ENCODE data around the gene TMBIM6. TPM values are rescaled to one million over a fixed set of nuclear protein-coding genes. Genes with fewer than 3 reads are reported as not detected.

The TMBIM6 gene
- total RNA-seq, 1 donor from 2014 or later, result 370 TPM

DNA sequence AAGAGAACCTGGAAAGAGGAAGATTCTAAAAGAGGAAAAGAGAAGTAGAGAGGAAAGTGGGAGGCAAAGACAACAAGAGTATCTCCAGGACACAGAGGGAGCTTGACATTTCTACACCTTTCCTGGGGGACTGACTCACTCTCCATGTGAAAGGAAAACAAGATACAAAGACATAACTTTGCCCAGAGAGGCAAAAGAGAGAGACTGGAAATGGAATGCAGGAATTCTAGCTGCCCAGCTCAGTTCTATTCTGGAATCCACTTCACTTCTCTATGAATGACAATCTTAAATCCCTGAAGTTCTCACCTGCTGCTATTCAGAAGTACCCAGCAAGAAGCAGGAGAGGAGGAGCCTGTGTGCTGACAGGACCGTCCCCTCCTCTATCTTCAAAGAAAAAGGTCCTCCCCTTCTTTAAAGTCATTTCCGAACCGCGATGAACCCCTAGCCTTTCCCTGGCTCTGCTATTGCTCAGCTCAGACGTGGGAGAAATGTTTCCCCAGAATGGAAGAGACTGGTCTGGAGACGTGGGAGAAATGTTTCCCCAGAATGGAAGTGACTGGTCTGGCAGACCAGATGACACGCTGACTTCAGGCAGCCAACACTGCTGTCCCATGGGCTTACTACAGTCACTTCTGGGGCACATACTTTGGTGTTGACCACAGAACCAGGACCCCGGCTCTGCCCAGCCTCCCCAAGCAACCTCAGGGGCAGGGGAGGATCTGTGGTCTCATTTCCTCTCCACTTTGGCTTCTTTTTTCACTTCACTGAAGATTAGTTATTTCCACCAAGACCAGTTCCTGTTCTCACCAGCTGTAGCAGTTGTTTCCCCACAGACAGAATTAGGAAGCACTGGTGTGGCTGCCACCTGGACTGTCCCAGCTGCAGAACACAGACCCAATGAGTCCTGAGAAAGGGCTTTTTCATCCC is 42.5 kb upstream of the TMBIM6 start:
- Mint-ChIP-seq H3K27me3 (ENCODE audit: low read depth) (no peaks in the 10 kb centered on the region), H3K36me3 (ENCODE audit: low read depth) (no peaks in the 10 kb centered on the region), H3K9me3 (no peaks in the 10 kb centered on the region), H3K27ac (ENCODE audit: unreplicated experiment) (no peak overlapping the region), H3K4me1 (peaks cover 33% of the 10 kb centered on the region), H3K4me3 (no peak overlapping the region)
- TF ChIP-seq, protein P1, sequence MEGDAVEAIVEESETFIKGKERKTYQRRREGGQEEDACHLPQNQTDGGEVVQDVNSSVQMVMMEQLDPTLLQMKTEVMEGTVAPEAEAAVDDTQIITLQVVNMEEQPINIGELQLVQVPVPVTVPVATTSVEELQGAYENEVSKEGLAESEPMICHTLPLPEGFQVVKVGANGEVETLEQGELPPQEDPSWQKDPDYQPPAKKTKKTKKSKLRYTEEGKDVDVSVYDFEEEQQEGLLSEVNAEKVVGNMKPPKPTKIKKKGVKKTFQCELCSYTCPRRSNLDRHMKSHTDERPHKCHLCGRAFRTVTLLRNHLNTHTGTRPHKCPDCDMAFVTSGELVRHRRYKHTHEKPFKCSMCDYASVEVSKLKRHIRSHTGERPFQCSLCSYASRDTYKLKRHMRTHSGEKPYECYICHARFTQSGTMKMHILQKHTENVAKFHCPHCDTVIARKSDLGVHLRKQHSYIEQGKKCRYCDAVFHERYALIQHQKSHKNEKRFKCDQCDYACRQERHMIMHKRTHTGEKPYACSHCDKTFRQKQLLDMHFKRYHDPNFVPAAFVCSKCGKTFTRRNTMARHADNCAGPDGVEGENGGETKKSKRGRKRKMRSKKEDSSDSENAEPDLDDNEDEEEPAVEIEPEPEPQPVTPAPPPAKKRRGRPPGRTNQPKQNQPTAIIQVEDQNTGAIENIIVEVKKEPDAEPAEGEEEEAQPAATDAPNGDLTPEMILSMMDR (conservative IDR thresholded peaks at IDR 0.05), result no peak
- DNase-seq (ENCODE audit: low read depth, low spot score), result no peak

DNA sequence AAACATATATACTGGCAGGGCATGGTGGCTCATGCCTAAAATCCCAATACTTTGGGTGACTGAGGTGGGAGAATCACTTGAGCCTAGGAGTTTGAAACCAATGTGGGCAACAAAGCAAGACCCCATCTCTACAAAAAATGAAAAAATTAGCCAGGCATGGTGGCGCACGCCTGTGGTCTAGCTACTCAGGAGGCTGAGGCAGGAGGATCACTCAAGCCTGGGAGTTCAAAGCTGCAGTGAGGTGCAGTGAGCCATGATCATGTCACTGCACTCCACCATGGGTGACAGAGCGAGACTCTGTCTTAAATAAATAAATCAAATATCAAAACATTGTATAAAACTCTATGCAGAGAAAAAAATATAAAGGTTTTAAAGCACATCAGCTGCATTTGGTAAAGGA is 39.3 kb upstream of the TMBIM6 start:
- Mint-ChIP-seq H3K27me3 (ENCODE audit: low read depth) (peaks cover 8% of the 10 kb centered on the region), H3K4me3 (peak overlapping the region; percentile 33), H3K4me1 (peaks cover 54% of the 10 kb centered on the region), H3K36me3 (ENCODE audit: low read depth) (no peaks in the 10 kb centered on the region), H3K9me3 (no peaks in the 10 kb centered on the region), H3K27ac (ENCODE audit: unreplicated experiment) (no peak overlapping the region)
- no peak for DNase-seq (ENCODE audit: low read depth, low spot score)
- TF ChIP-seq, protein P1 (conservative IDR thresholded peaks at IDR 0.05), result no peak

DNA sequence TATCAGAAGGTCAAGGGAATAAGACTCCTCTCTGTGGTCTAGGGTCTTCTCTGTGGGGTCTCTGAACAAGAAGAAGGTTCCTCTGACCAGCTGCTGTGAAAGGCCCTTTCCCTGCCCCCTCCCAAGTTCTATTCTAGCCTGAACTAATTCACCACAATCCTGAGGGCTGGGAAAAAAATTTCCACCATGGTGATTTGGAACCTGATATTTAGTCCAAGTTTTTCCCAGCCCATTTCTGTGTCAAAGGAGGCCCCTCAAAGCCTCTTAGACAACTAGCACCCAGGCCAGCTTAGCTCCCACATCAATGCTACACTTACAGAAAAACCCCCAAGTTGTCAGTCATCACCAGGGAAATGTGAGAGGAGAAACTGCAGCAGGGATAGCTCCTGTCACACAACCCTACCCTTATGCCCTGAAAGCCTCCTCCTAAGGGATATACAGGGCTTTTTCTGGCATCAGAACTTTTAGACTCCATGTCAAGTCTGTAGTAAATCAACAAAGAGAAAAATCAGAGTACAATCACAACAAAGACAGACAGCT is 38.6 kb upstream of the TMBIM6 start:
- Mint-ChIP-seq H3K27me3 (ENCODE audit: low read depth) (peaks cover 10% of the 10 kb centered on the region), H3K36me3 (ENCODE audit: low read depth) (peaks cover 2% of the 10 kb centered on the region), H3K9me3 (peaks cover 3% of the 10 kb centered on the region), H3K4me3 (peak overlapping the region; percentile 72), H3K4me1 (peaks cover 57% of the 10 kb centered on the region), H3K27ac (ENCODE audit: unreplicated experiment) (peak overlapping the region; percentile 28)
- no peak for DNase-seq (ENCODE audit: low read depth, low spot score)
- TF ChIP-seq, protein P1 (conservative IDR thresholded peaks at IDR 0.05), result no peak

DNA sequence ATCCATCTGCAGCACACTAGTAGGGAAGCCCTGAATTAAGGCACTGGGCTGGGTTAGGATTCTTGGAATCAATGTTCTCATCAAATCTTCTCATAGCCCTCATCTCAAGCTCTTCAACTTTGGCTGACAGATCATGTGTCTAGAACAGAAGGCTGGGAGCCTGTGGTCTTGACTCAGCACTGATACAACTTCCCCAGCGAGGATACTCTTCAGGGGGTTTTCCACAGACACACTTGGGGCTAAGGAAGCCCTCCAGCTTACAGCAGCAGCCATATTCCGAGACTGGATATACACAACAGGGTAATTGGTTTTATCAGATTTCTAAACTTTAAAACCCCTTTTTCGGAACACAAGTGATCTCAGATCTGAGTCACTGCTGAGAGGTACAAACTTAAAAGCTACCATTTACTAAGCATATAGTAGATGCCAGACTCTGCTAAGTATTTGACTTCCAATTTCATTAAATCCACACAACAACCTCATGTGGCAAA is 37.7 kb upstream of the TMBIM6 start:
- peaks cover 19% of the 10 kb centered on the region for H3K27me3 Mint-ChIP-seq (ENCODE audit: low read depth)
- H3K36me3 Mint-ChIP-seq (ENCODE audit: low read depth), result peaks cover 2% of the 10 kb centered on the region
- H3K4me1 Mint-ChIP-seq, result peaks cover 52% of the 10 kb centered on the region
- TF ChIP-seq, protein P1 (conservative IDR thresholded peaks at IDR 0.05), result no peak
- peak overlapping the region; percentile 72 for H3K4me3 Mint-ChIP-seq
- no peak overlapping the region for H3K27ac Mint-ChIP-seq (ENCODE audit: unreplicated experiment)
- peaks cover 4% of the 10 kb centered on the region for H3K9me3 Mint-ChIP-seq
- no peak for DNase-seq (ENCODE audit: low read depth, low spot score)

DNA sequence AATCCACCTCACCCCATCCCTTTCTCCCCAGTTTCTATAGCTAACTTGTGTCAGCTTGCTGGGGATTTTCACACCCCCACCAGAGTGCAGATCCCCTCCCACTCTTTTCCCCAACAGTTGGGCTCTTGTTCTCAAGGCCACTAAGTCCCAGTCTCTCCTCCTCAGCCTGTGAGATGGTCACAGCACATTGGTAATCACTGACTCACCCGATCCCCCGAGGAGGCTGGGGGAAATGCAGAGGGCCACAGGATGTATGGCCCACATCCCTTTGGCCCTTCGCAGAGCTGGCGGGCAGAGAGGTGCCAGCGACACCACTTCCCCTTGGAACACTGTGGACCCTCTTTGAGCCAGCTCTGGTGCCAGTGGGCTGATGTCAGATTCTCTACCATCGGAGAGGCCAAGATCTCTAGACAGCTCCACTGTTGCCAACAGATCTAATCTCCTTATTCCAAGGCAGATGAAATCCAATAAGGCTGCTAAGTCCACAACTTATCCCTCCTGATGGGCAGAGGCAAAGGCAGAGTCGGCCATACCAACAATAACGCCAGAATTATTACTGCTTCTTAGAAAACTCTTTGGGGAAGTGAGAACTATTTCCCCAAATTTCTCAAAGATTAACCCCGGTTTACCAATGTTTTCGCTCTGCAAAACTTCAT is 35.8 kb upstream of the TMBIM6 start:
- peak overlapping the region; percentile 92 for H3K4me3 Mint-ChIP-seq
- peaks cover 4% of the 10 kb centered on the region for H3K9me3 Mint-ChIP-seq
- no peak for DNase-seq (ENCODE audit: low read depth, low spot score)
- H3K4me1 Mint-ChIP-seq, result peaks cover 40% of the 10 kb centered on the region
- peak overlapping the region; percentile 65 for H3K27ac Mint-ChIP-seq (ENCODE audit: unreplicated experiment)
- TF ChIP-seq, protein P1 (conservative IDR thresholded peaks at IDR 0.05), result no peak
- H3K36me3 Mint-ChIP-seq (ENCODE audit: low read depth), result peaks cover 2% of the 10 kb centered on the region
- peaks cover 35% of the 10 kb centered on the region for H3K27me3 Mint-ChIP-seq (ENCODE audit: low read depth)

Measured in neural crest cell (in vitro differentiated cells).